ENCODE measurements around the gene NTN1. TPM values are rescaled to one million over a fixed set of nuclear protein-coding genes. Genes with fewer than 3 reads are reported as not detected.

NTN1 gene
- total RNA-seq, 1 experiment from 2014 or later = 17.7 TPM

DNA sequence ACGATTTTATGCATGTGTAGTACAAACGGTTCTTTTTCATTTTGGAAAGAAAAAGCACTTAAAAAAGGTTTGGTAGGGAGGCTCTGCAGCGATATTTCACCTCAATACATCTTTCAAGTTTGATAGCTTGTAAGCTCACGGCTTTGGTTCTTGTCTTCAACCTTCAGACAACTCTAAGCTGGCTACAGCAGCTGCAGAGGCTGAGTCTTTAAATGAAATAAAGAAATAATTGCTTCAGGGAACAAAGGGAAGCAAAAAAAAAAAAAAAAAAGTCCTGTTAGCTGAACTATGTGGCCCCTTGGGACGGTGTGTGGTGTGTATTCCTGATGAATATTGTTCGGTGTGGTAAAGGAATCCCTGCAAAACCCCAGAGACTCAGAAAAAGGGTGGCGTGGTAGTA is 265.1 kb downstream of the NTN1 start:
- Histone ChIP-seq H3K4me3 (no peak overlapping the region), H2AFZ (no peak overlapping the region), H3K79me2 (ENCODE audit: low read depth) (no peaks in the 10 kb centered on the region), H3K36me3 (ENCODE audit: low read depth) (no peaks in the 10 kb centered on the region), H4K20me1 (ENCODE audit: insufficient read depth) (no peaks in the 10 kb centered on the region), H3K27me3 (ENCODE audit: insufficient read depth, low read depth) (no peaks in the 10 kb centered on the region), H3K4me1 (replicated peaks; ENCODE audit: insufficient read depth) (no peaks in the 10 kb centered on the region), H3K4me2 (no peak overlapping the region), H3K27ac (no peak overlapping the region), H3K9me3 (ENCODE audit: insufficient read depth, low read depth) (no peaks in the 10 kb centered on the region), H3F3A (ENCODE audit: insufficient read depth, low read depth) (no peaks in the 10 kb centered on the region), H3K9me2 (ENCODE audit: insufficient read depth) (no peaks in the 10 kb centered on the region)
- BruUV-seq (replicated peaks) = no TSS peak
- POLR2A ChIA-PET (ENCODE audit: unreplicated experiment) = no interaction called here
- no peak for DNase-seq
- TF ChIP-seq, protein P1, sequence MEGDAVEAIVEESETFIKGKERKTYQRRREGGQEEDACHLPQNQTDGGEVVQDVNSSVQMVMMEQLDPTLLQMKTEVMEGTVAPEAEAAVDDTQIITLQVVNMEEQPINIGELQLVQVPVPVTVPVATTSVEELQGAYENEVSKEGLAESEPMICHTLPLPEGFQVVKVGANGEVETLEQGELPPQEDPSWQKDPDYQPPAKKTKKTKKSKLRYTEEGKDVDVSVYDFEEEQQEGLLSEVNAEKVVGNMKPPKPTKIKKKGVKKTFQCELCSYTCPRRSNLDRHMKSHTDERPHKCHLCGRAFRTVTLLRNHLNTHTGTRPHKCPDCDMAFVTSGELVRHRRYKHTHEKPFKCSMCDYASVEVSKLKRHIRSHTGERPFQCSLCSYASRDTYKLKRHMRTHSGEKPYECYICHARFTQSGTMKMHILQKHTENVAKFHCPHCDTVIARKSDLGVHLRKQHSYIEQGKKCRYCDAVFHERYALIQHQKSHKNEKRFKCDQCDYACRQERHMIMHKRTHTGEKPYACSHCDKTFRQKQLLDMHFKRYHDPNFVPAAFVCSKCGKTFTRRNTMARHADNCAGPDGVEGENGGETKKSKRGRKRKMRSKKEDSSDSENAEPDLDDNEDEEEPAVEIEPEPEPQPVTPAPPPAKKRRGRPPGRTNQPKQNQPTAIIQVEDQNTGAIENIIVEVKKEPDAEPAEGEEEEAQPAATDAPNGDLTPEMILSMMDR (conservative IDR thresholded peaks at IDR 0.05) = no peak
- TF ChIP-seq EZH2 (IDR thresholded peaks at IDR 0.05; ENCODE audit: low read depth) = no peak
- intact Hi-C loops (cut with micrococcal nuclease; ENCODE audit: unreplicated experiment) = no loop called here
- CTCF ChIA-PET = interaction anchor here (0.7 kb wide), 1 partner anchor 288 kb away, joined by 12 read pairs; no protein-coding TSS in a partner anchor

DNA sequence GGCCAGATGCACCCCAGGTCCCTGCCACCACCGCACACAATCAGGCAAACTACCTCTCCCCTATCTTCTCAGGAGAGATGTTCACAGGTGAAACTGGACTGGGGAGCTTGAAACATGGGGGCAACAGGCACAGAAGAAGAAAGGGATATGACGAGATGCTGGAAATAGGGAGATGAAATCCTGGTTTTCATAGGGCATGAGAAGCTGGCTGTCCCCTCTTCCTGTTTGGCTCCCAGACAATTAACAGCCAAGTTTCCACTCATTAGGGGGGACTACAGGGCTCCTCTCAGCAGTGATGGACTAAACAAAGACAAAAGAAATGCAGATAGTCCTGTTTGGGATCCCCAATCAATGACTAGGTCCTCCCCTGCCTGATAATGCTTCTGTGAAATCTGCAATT is 266.0 kb downstream of the NTN1 start:
- H3K4me2 ChIP-seq = no peak overlapping the region
- intact Hi-C loops (cut with micrococcal nuclease; ENCODE audit: unreplicated experiment) = no loop called here
- BruUV-seq (replicated peaks) = no TSS peak
- POLR2A ChIA-PET (ENCODE audit: unreplicated experiment) = no interaction called here
- H3K9me2 ChIP-seq (ENCODE audit: insufficient read depth) = no peaks in the 10 kb centered on the region
- no peak overlapping the region for H3K27ac ChIP-seq
- H3K79me2 ChIP-seq (ENCODE audit: low read depth) = no peaks in the 10 kb centered on the region
- H3K27me3 ChIP-seq (ENCODE audit: insufficient read depth, low read depth) = no peaks in the 10 kb centered on the region
- no peak overlapping the region for H3K4me3 ChIP-seq
- no peak for TF ChIP-seq EZH2 (IDR thresholded peaks at IDR 0.05; ENCODE audit: low read depth)
- TF ChIP-seq, protein P1 (conservative IDR thresholded peaks at IDR 0.05) = no peak
- no peaks in the 10 kb centered on the region for H3K36me3 ChIP-seq (ENCODE audit: low read depth)
- H2AFZ ChIP-seq = no peak overlapping the region
- DNase-seq = no peak
- H3K4me1 ChIP-seq (replicated peaks; ENCODE audit: insufficient read depth) = no peaks in the 10 kb centered on the region
- CTCF ChIA-PET = no interaction called here
- no peaks in the 10 kb centered on the region for H4K20me1 ChIP-seq (ENCODE audit: insufficient read depth)
- H3K9me3 ChIP-seq (ENCODE audit: insufficient read depth, low read depth) = no peaks in the 10 kb centered on the region
- H3F3A ChIP-seq (ENCODE audit: insufficient read depth, low read depth) = no peaks in the 10 kb centered on the region

DNA sequence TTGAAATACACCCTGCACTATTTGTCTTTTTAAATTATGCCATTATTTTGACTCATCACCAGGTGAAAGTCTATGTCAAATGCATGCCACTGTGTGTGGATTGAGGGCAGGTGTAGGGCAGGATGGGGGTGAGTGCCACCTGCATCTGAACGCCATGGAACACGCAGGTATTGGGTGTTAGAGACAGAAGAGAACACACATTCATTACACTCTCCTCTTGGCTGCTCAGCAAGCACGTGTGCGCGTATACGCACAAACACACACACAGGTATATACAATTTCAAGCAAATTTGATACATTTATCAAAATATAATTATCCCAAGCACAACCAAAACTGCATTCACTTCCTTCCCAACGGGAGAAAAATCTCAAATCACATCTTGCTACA is 268.9 kb downstream of the NTN1 start:
- no TSS peak for BruUV-seq (replicated peaks)
- CTCF ChIA-PET = no interaction called here

More for the DNA sequence above, 268.9 kb downstream of the NTN1 start:
- Histone ChIP-seq H3K4me2 (no peak overlapping the region), H3K79me2 (ENCODE audit: low read depth) (no peaks in the 10 kb centered on the region), H3K27ac (no peak overlapping the region), H3F3A (ENCODE audit: insufficient read depth, low read depth) (no peaks in the 10 kb centered on the region), H3K4me1 (replicated peaks; ENCODE audit: insufficient read depth) (no peaks in the 10 kb centered on the region), H3K36me3 (ENCODE audit: low read depth) (no peaks in the 10 kb centered on the region), H2AFZ (no peak overlapping the region), H3K9me2 (ENCODE audit: insufficient read depth) (no peaks in the 10 kb centered on the region), H3K27me3 (ENCODE audit: insufficient read depth, low read depth) (no peaks in the 10 kb centered on the region), H4K20me1 (ENCODE audit: insufficient read depth) (no peaks in the 10 kb centered on the region), H3K9me3 (ENCODE audit: insufficient read depth, low read depth) (no peaks in the 10 kb centered on the region), H3K4me3 (no peak overlapping the region)
- intact Hi-C loops (cut with micrococcal nuclease; ENCODE audit: unreplicated experiment) = no loop called here
- DNase-seq = no peak
- POLR2A ChIA-PET (ENCODE audit: unreplicated experiment) = no interaction called here
- TF ChIP-seq EZH2 (IDR thresholded peaks at IDR 0.05; ENCODE audit: low read depth) = no peak
- TF ChIP-seq, protein P1 (conservative IDR thresholded peaks at IDR 0.05) = no peak

Data from PC-9 (cell line).